Spleen (tissue), 7 donors: ENCODE data around the gene CEMIP2.

Experiments
- CTCF ChIP-seq, 11 experiments: fragments of 200-600 bp in 7 of 11; fragments of 450-650 bp in 4 of 11; sonication (generic) in 4 of 11; IDR thresholded peaks in 8 of 11; conservative IDR thresholded peaks in 3 of 11; 1 replicate in 7 of 11; 2 replicates in 4 of 11; pipeline versions ENCODE4 v1.4.0 to v1.8.0; 2016 to 2021; ENCODE audit warnings: antibody characterized with exemption in 11 of 11, inconsistent platforms in 4 of 11, mild to moderate bottlenecking in 1 of 11
- POLR2A ChIP-seq, 3 donors: fragments of 450-650 bp; IDR thresholded peaks; one replicate each; pipeline ENCODE4 v1.5.1; 2017; ENCODE audit warnings: antibody characterized with exemption in 3 of 3, mild to moderate bottlenecking in 1 of 3
- POLR2AphosphoS5 ChIP-seq, 3 donors: sonication (generic); formaldehyde crosslinking; IDR thresholded peaks; one replicate each; pipeline ENCODE4 v1.5.1; 2017; ENCODE audit warnings: antibody characterized with exemption in 3 of 3
- donor health status: DM: no; HTN: no; CAD: no; lungs with moderate emphysema.
- donor health status: DM: no; HTN: no; CAD: no.
- donor health status: DM: no; HTN: no; CAD: no.

GRCh38 chr9:71685394-71685793 is 82.9 kb downstream of the CEMIP2 start:
- TF ChIP-seq CTCF (IDR thresholded peaks at IDR 0.05 in 8 of 11, conservative IDR thresholded peaks at IDR 0.05 in 3 of 11) (no peak), POLR2AphosphoS5 (IDR thresholded peaks at IDR 0.05) (no peak), POLR2A (IDR thresholded peaks at IDR 0.05) (no peak)
